Panc1 (cell line): ENCODE results near the gene VPS50. TPM values are rescaled to one million over a fixed set of nuclear protein-coding genes. Genes with fewer than 3 reads are reported as not detected.

Experiments
- ATAC-seq: fragments of 200-7000 bp; cut with Tn5 transposase; 2 replicates; pipeline ENCODE4 v1.9.1; 2020; ENCODE audit warnings: mild to moderate bottlenecking, moderate library complexity
- BruUV-seq: library from RNA; stranded (reverse); fragments of 400-500 nt; replicated peaks from 2 replicates; lab custom pipeline; 2021; lab: Mats Ljungman, UMichigan
- CTCF ChIA-PET: fragments of 300-600 bp; sonication (Branson Sonifier 250); formaldehyde crosslinking; loops from one replicate; lab custom pipeline; 2022; ENCODE audit warnings: antibody characterized with exemption; lab: Charles Lee
- POLR2A ChIA-PET: fragments of 300-600 bp; sonication (Branson Sonifier 250); formaldehyde crosslinking; loops from one replicate; lab custom pipeline; 2022; ENCODE audit warnings: antibody characterized with exemption; lab: Charles Lee
- DNase-seq: peaks from one replicate; pipeline ENCODE4 v3.0.0-alpha.2; 2010; ENCODE audit warnings: low read depth, low spot score
- H3K27ac ChIP-seq: 2 replicates; pipeline ENCODE4 v1.5.1; 2011; ENCODE audit warnings: mild to moderate bottlenecking, low read length, inconsistent platforms
- H3K27me3 ChIP-seq: fragments of 200-500 bp; sonication (Bioruptor generic); 2 replicates; pipeline ENCODE4 v1.6.0; 2014; ENCODE audit warnings: low read length, inconsistent platforms; ENCODE audit not compliant: control insufficient read depth, insufficient read depth
- H3K36me3 ChIP-seq: fragments of 200-500 bp; sonication (Bioruptor generic); 2 replicates; pipeline ENCODE4 v1.5.1; 2014; ENCODE audit warnings: inconsistent platforms, mild to moderate bottlenecking, low read length, moderate library complexity; ENCODE audit not compliant: control insufficient read depth, insufficient read depth
- H3K4me1 ChIP-seq: 2 replicates; pipeline ENCODE4 v1.5.1; 2011; ENCODE audit warnings: inconsistent platforms, mild to moderate bottlenecking, low read length, moderate library complexity; ENCODE audit not compliant: control insufficient read depth, insufficient read depth
- H3K4me3 ChIP-seq, 2 experiments: 2 replicates each; pipeline ENCODE4 v1.5.1; 2011 to 2012; ENCODE audit warnings: low read depth in 2 of 2, low read length in 2 of 2, mild to moderate bottlenecking in 2 of 2, inconsistent platforms in 1 of 2, moderate library complexity in 1 of 2
- H3K9me3 ChIP-seq: fragments of 200-500 bp; sonication (Bioruptor generic); 2 replicates; pipeline ENCODE4 v1.5.1; 2014; ENCODE audit warnings: low read depth, mild to moderate bottlenecking, inconsistent platforms, low read length, moderate library complexity; ENCODE audit not compliant: control insufficient read depth, insufficient read depth
- POLR2AphosphoS5 ChIP-seq: IDR thresholded peaks from 2 replicates; pipeline ENCODE4 v1.6.1; 2012; ENCODE audit warnings: mild to moderate bottlenecking, low read depth, low read length, moderate library complexity
- SIN3A ChIP-seq: IDR thresholded peaks from 2 replicates; pipeline ENCODE4 v1.6.1; 2012; ENCODE audit warnings: low read depth, mild to moderate bottlenecking, low read length, moderate library complexity, borderline replicate concordance; ENCODE audit not compliant: insufficient read depth
- TCF7L2 ChIP-seq: IDR thresholded peaks from 2 replicates; pipeline ENCODE4 v1.6.1; 2011; ENCODE audit warnings: mild to moderate bottlenecking, low read depth, low read length, inconsistent platforms
- in situ Hi-C: cut with HindIII; loops from 2 replicates; pipeline ENCODE4 v1.10.0; 2016; ENCODE audit warnings: low sequenced_read_pairs, low pct_unique_long_range_greater_than_20kb
- intact Hi-C: fragments of 100-400 bp; cut with micrococcal nuclease; formaldehyde crosslinking; loops from one replicate; pipeline ENCODE4 v1.10.0; 2022; ENCODE audit not compliant: unreplicated experiment
- total RNA-seq: library from RNA; stranded (reverse); gene quantifications from one replicate; pipeline ENCODE4 v1.2.1, GENCODE V29; 2021; ENCODE audit not compliant: unreplicated experiment
- TF ChIP-seq, protein P1 (sequence below), 2 experiments: IDR thresholded peaks; 2 replicates each; pipeline ENCODE4 v1.6.1; 2011 to 2012; ENCODE audit warnings: low read depth in 2 of 2, control low read depth in 1 of 2, low read length in 1 of 2, mild to moderate bottlenecking in 1 of 2, moderate library complexity in 1 of 2; ENCODE audit not compliant: insufficient read depth in 1 of 2
- TF ChIP-seq, protein P2 (sequence below): fragments of 450-650 bp; IDR thresholded peaks from 2 replicates; pipeline ENCODE4 v1.5.1; 2017; ENCODE audit warnings: mild to moderate bottlenecking

VPS50 gene
- total RNA-seq, 1 experiment from 2014 or later = 14.6 TPM

DNA sequence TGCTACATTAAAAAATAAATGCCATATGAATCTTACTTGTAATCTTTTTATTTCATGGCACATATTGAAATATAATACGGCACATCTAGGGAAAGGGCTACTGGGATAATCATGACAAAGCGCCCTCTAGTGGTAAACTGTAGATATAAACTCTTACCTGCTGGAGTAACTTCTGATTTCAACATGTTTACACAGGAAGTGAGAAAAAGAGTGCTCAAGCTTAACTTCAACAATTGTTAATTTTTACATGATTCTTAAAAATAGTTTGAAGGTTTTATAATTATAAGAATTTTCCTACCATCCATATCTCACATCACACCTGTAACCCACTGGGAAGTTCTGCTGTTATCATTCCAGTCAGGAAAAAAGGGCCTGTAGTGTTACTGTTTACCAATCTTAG is 3.9 kb upstream of the VPS50 start:
- peaks cover 11% of the 10 kb centered on the region for H3K27me3 ChIP-seq
- intact Hi-C loops (loop anchor here (2.0 to 5.0 kb wide), 2 partner anchors 51 to 136 kb away; no protein-coding TSS in a partner anchor), in situ Hi-C loops (no loop called here)
- peaks cover 11% of the 10 kb centered on the region for H3K4me1 ChIP-seq
- no peak overlapping the region for H3K4me3 ChIP-seq
- DNase-seq (peak; percentile 46), ATAC-seq (no peak)
- H3K36me3 ChIP-seq = no peaks in the 10 kb centered on the region; the same call in 1 of the 2 replicates
- no peak overlapping the region for H3K27ac ChIP-seq
- POLR2A ChIA-PET = no interaction called here
- no peaks in the 10 kb centered on the region for H3K9me3 ChIP-seq
- no TSS peak for BruUV-seq
- CTCF ChIA-PET = no interaction called here
- TF ChIP-seq, protein P1, sequence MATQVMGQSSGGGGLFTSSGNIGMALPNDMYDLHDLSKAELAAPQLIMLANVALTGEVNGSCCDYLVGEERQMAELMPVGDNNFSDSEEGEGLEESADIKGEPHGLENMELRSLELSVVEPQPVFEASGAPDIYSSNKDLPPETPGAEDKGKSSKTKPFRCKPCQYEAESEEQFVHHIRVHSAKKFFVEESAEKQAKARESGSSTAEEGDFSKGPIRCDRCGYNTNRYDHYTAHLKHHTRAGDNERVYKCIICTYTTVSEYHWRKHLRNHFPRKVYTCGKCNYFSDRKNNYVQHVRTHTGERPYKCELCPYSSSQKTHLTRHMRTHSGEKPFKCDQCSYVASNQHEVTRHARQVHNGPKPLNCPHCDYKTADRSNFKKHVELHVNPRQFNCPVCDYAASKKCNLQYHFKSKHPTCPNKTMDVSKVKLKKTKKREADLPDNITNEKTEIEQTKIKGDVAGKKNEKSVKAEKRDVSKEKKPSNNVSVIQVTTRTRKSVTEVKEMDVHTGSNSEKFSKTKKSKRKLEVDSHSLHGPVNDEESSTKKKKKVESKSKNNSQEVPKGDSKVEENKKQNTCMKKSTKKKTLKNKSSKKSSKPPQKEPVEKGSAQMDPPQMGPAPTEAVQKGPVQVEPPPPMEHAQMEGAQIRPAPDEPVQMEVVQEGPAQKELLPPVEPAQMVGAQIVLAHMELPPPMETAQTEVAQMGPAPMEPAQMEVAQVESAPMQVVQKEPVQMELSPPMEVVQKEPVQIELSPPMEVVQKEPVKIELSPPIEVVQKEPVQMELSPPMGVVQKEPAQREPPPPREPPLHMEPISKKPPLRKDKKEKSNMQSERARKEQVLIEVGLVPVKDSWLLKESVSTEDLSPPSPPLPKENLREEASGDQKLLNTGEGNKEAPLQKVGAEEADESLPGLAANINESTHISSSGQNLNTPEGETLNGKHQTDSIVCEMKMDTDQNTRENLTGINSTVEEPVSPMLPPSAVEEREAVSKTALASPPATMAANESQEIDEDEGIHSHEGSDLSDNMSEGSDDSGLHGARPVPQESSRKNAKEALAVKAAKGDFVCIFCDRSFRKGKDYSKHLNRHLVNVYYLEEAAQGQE (IDR thresholded peaks at IDR 0.05; ENCODE audit: insufficient read depth in 1 of 2, low read depth in 2 of 2, low read length in 1 of 2) = no peak
- TF ChIP-seq POLR2AphosphoS5 (no peak), SIN3A (no peak), TCF7L2 (no peak)
- TF ChIP-seq, protein P2, sequence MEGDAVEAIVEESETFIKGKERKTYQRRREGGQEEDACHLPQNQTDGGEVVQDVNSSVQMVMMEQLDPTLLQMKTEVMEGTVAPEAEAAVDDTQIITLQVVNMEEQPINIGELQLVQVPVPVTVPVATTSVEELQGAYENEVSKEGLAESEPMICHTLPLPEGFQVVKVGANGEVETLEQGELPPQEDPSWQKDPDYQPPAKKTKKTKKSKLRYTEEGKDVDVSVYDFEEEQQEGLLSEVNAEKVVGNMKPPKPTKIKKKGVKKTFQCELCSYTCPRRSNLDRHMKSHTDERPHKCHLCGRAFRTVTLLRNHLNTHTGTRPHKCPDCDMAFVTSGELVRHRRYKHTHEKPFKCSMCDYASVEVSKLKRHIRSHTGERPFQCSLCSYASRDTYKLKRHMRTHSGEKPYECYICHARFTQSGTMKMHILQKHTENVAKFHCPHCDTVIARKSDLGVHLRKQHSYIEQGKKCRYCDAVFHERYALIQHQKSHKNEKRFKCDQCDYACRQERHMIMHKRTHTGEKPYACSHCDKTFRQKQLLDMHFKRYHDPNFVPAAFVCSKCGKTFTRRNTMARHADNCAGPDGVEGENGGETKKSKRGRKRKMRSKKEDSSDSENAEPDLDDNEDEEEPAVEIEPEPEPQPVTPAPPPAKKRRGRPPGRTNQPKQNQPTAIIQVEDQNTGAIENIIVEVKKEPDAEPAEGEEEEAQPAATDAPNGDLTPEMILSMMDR = peak; percentile 77; the same call in 1 of the 2 replicates

DNA sequence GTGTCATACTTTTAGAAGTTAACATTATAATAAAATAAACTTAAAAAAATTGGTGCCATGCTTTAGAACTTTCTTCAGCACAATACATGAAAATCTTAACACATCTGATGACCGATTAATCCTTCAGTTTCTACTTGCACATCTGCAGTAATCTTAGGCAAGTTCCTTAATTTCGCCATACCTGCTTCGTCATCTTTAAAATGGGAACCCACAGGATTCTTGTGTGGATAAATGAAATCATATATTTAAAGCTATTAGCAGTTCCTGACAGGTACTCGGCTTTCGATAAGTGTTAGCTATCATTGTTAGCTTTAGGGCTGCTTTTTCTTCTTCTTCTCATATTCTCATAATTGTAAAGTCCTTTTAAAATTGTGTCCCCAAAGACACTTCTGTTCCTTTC is 907 bp upstream of the VPS50 start:
- in situ Hi-C loops = no loop called here
- peak overlapping the region; percentile 90 for H3K27ac ChIP-seq
- intact Hi-C loops = no loop called here

More for the DNA sequence above, 907 bp upstream of the VPS50 start:
- H3K4me1 ChIP-seq = peaks cover 11% of the 10 kb centered on the region
- no peaks in the 10 kb centered on the region for H3K9me3 ChIP-seq
- peaks cover 9% of the 10 kb centered on the region for H3K27me3 ChIP-seq
- ChIA-PET CTCF (no interaction called here), POLR2A (no interaction called here)
- no peak for DNase-seq
- no TSS peak for BruUV-seq
- ATAC-seq = no peak
- TF ChIP-seq, protein P1 (IDR thresholded peaks at IDR 0.05; ENCODE audit: insufficient read depth in 1 of 2, low read depth in 2 of 2, low read length in 1 of 2) = no peak
- no peak for TF ChIP-seq SIN3A
- TF ChIP-seq POLR2AphosphoS5 = no peak
- TF ChIP-seq, protein P2 = no peak
- no peak for TF ChIP-seq TCF7L2
- no peaks in the 10 kb centered on the region; the same call in 1 of the 2 replicates for H3K36me3 ChIP-seq
- H3K4me3 ChIP-seq = peak overlapping the region; percentile 95 to 99
